DMS153 treated with DMSO at 0.1 percent for 48 hours (cell line): ENCODE data around the gene CENPU.

Experiments used
- DNase-seq: peaks from one replicate; lab custom pipeline; 2025; ENCODE audit not compliant: unreplicated experiment; lab: John Stamatoyannopoulos, UW

CENPU gene

GRCh38 chr4:184713887-184714286 is 20.0 kb downstream of the CENPU start:
- DNase-seq, result no peak

GRCh38 chr4:184712322-184712721 is 21.6 kb downstream of the CENPU start:
- DNase-seq, result no peak

- DNase-seq, result no peak
Observed at GRCh38 chr4:184706453-184706852, 27.4 kb downstream of the CENPU start.

GRCh38 chr4:184705692-184706091 is 28.2 kb downstream of the CENPU start:
- no peak for DNase-seq

GRCh38 chr4:184702114-184702513 is 31.8 kb downstream of the CENPU start:
- DNase-seq, result no peak

GRCh38 chr4:184699941-184700340 is 34.0 kb downstream of the CENPU start:
- no peak for DNase-seq

- DNase-seq, result no peak
Observed at GRCh38 chr4:184697956-184698355, 35.9 kb downstream of the CENPU start.

- no peak for DNase-seq
Observed at GRCh38 chr4:184695178-184695896, 38.6 kb downstream of the CENPU start.

GRCh38 chr4:184694412-184694956 is 39.4 kb downstream of the CENPU start:
- no peak for DNase-seq

GRCh38 chr4:184693056-184693455 is 40.8 kb downstream of the CENPU start:
- DNase-seq, result no peak

- DNase-seq, result no peak
Observed at GRCh38 chr4:184689681-184690080, 44.2 kb downstream of the CENPU start.

- DNase-seq, result no peak
Observed at GRCh38 chr4:184688447-184688846, 45.4 kb downstream of the CENPU start.

- DNase-seq, result no peak
Observed at GRCh38 chr4:184688005-184688404, 45.9 kb downstream of the CENPU start.

GRCh38 chr4:184684491-184685189 is 49.3 kb downstream of the CENPU start:
- no peak for DNase-seq

- no peak for DNase-seq
Observed at GRCh38 chr4:184681916-184682315, 52.0 kb downstream of the CENPU start.

- DNase-seq, result no peak
Observed at GRCh38 chr4:184680698-184681097, 53.2 kb downstream of the CENPU start.

GRCh38 chr4:184675821-184676492 is 57.9 kb downstream of the CENPU start:
- DNase-seq, result no peak

- DNase-seq, result no peak
Observed at GRCh38 chr4:184675018-184675417, 58.9 kb downstream of the CENPU start.

GRCh38 chr4:184674011-184674410 is 59.9 kb downstream of the CENPU start:
- DNase-seq, result no peak

GRCh38 chr4:184672741-184673140 is 61.2 kb downstream of the CENPU start:
- no peak for DNase-seq

GRCh38 chr4:184671101-184671500 is 62.8 kb downstream of the CENPU start:
- no peak for DNase-seq

GRCh38 chr4:184669251-184669650 is 64.6 kb downstream of the CENPU start:
- no peak for DNase-seq
